HEK293 (cell line): ENCODE results near the gene E2F1.

Experiments
- CTCF ChIA-PET: fragments of 350-600 bp; formaldehyde crosslinking; extraction: SDS; loops from one replicate; lab custom pipeline; 2021; ENCODE audit warnings: antibody characterized with exemption; lab: Yijun Ruan, JAX
- POLR2A ChIA-PET: fragments of 300-600 bp; formaldehyde crosslinking; extraction: SDS; loops from one replicate; lab custom pipeline; 2020; ENCODE audit warnings: antibody characterized with exemption, inconsistent platforms; lab: Yijun Ruan, JAX
- H3K27ac ChIP-seq: fragments of 200-500 bp; sonication (Bioruptor generic); 2 replicates; pipeline ENCODE4 v1.5.1; 2014; ENCODE audit warnings: low read depth, low read length, control low read depth, inconsistent platforms; ENCODE audit errors: extremely low read depth
- H3K36me3 ChIP-seq, 2 experiments: fragments of 200-500 bp in 1 of 2; sonication (Bioruptor generic) in 1 of 2; 1 replicate in 1 of 2; 2 replicates in 1 of 2; pipeline ENCODE4 v1.5.1; 2014 to 2017; ENCODE audit warnings: inconsistent platforms in 2 of 2, low read length in 2 of 2; ENCODE audit not compliant: control insufficient read depth in 2 of 2, insufficient read depth in 1 of 2
- H3K4me1 ChIP-seq: fragments of 200-500 bp; sonication (Bioruptor generic); 2 replicates; pipeline ENCODE4 v1.5.1; 2014; ENCODE audit warnings: mild to moderate bottlenecking, low read length, inconsistent platforms; ENCODE audit not compliant: control insufficient read depth, insufficient read depth
- H3K4me3 ChIP-seq: 2 replicates; pipeline ENCODE4 v1.5.1; 2011; ENCODE audit warnings: low read depth, mild to moderate bottlenecking, control low read depth, low read length, moderate library complexity
- H3K9me3 ChIP-seq: fragments of 200-500 bp; sonication (Bioruptor generic); 2 replicates; pipeline ENCODE4 v1.5.1; 2014; ENCODE audit warnings: low read depth, low read length, inconsistent platforms; ENCODE audit not compliant: control insufficient read depth, insufficient read depth
- CTCF ChIP-seq: fragments of 450-650 bp; formaldehyde crosslinking; IDR thresholded peaks from 2 replicates; pipeline ENCODE4 v1.5.1; 2016; ENCODE audit warnings: missing biosample characterization, missing genetic modification characterization
- ELK4 ChIP-seq: IDR thresholded peaks from 2 replicates; pipeline ENCODE4 v1.6.1; 2011; ENCODE audit warnings: mild to moderate bottlenecking, low read depth, low read length, borderline replicate concordance
- KLF8 ChIP-seq: fragments of 450-650 bp; formaldehyde crosslinking; IDR thresholded peaks from 2 replicates; pipeline ENCODE4 v1.5.1; 2016; ENCODE audit warnings: missing biosample characterization, missing genetic modification characterization
- PRDM1 ChIP-seq: fragments of 450-650 bp; formaldehyde crosslinking; IDR thresholded peaks from 2 replicates; pipeline ENCODE4; 2016; ENCODE audit warnings: missing biosample characterization, missing genetic modification characterization
- SALL2 ChIP-seq: fragments of 450-650 bp; formaldehyde crosslinking; IDR thresholded peaks from 2 replicates; pipeline ENCODE4 v1.5.0; 2017; ENCODE audit warnings: missing biosample characterization, mild to moderate bottlenecking, missing genetic modification characterization, borderline replicate concordance
- YY2 ChIP-seq: fragments of 450-650 bp; formaldehyde crosslinking; IDR thresholded peaks from 2 replicates; pipeline ENCODE4 v1.5.1; 2016; ENCODE audit warnings: missing biosample characterization, missing genetic modification characterization
- ZFP69B ChIP-seq: fragments of 450-650 bp; formaldehyde crosslinking; IDR thresholded peaks from 2 replicates; pipeline ENCODE4 v1.5.1; 2016; ENCODE audit warnings: missing biosample characterization, missing genetic modification characterization
- ZNF112 ChIP-seq: fragments of 450-650 bp; formaldehyde crosslinking; IDR thresholded peaks from 2 replicates; pipeline ENCODE4 v1.5.0; 2017; ENCODE audit warnings: missing biosample characterization, missing genetic modification characterization
- ZNF133 ChIP-seq: fragments of 450-650 bp; formaldehyde crosslinking; IDR thresholded peaks from 2 replicates; pipeline ENCODE4 v1.5.1; 2016; ENCODE audit warnings: missing biosample characterization, missing genetic modification characterization
- ZNF19 ChIP-seq: fragments of 450-650 bp; formaldehyde crosslinking; IDR thresholded peaks from 2 replicates; pipeline ENCODE4; 2016; ENCODE audit warnings: missing biosample characterization, missing genetic modification characterization, low read depth
- ZNF302 ChIP-seq: fragments of 450-650 bp; formaldehyde crosslinking; IDR thresholded peaks from 2 replicates; pipeline ENCODE4 v1.5.1; 2016; ENCODE audit warnings: missing biosample characterization, missing genetic modification characterization, low read depth
- ZNF366 ChIP-seq: fragments of 450-650 bp; formaldehyde crosslinking; conservative IDR thresholded peaks from 2 replicates; pipeline ENCODE4 v1.5.1; 2016; ENCODE audit warnings: missing biosample characterization, missing genetic modification characterization
- ZNF473 ChIP-seq: fragments of 450-650 bp; formaldehyde crosslinking; IDR thresholded peaks from 2 replicates; pipeline ENCODE4 v1.5.1; 2017; ENCODE audit warnings: missing biosample characterization, missing genetic modification characterization
- ZNF558 ChIP-seq: fragments of 450-650 bp; formaldehyde crosslinking; IDR thresholded peaks from 2 replicates; pipeline ENCODE4 v1.5.1; 2016; ENCODE audit warnings: missing biosample characterization, missing genetic modification characterization
- ZNF776 ChIP-seq: fragments of 450-650 bp; formaldehyde crosslinking; IDR thresholded peaks from 2 replicates; pipeline ENCODE4 v1.5.0; 2017; ENCODE audit warnings: missing biosample characterization, missing genetic modification characterization, borderline replicate concordance
- ZNF830 ChIP-seq: fragments of 450-650 bp; IDR thresholded peaks from 2 replicates; pipeline ENCODE4 v1.5.0; 2018; ENCODE audit warnings: missing biosample characterization, missing genetic modification characterization, low read depth, mild to moderate bottlenecking, moderate library complexity
- ZNF843 ChIP-seq: fragments of 450-650 bp; formaldehyde crosslinking; IDR thresholded peaks from 2 replicates; pipeline ENCODE4 v1.5.1; 2016; ENCODE audit warnings: missing biosample characterization, missing genetic modification characterization
- TF ChIP-seq, protein P1 (sequence below): fragments of 450-650 bp; formaldehyde crosslinking; IDR thresholded peaks from 2 replicates; pipeline ENCODE4 v1.5.1; 2016; ENCODE audit warnings: missing biosample characterization, missing genetic modification characterization
- TF ChIP-seq, protein P2 (sequence below): fragments of 450-650 bp; formaldehyde crosslinking; IDR thresholded peaks from 2 replicates; pipeline ENCODE4 v1.5.1; 2016; ENCODE audit warnings: missing biosample characterization, missing genetic modification characterization
- TF ChIP-seq, protein P3 (sequence below): fragments of 450-650 bp; formaldehyde crosslinking; IDR thresholded peaks from 2 replicates; pipeline ENCODE4 v1.5.1; 2017; ENCODE audit warnings: missing biosample characterization, missing genetic modification characterization

The E2F1 gene

DNA sequence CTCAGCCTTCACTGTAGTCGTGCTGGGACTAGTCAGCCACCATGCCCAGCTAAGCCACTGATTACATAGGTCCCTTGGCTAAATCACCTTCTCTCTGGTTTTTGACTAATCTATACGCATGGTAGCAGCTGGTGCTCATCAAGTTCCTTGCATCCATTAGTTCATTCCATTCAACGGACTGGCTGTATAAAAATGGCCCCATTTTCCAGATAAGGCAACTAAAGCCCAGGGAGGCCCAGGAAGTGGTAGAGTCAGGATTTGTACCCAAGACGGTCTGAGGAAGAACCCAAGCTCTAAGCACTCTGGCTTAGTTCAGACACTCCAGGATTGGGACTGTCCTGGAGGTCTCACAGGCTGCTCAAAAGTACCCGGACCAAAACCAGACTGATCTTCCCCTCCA is 4.9 kb downstream of the E2F1 start:
- TF ChIP-seq CTCF (no peak), ZFP69B (tag by site-specific recombination) (no peak), PRDM1 (tag by site-specific recombination) (no peak), ZNF776 (no peak), ZNF473 (tag by site-specific recombination) (no peak), ZNF112 (tag by site-specific recombination) (no peak), ZNF19 (no peak), KLF8 (tag by site-specific recombination) (no peak), SALL2 (tag by site-specific recombination) (no peak), ZNF558 (tag by site-specific recombination) (no peak), YY2 (tag by site-specific recombination) (no peak), ZNF830 (no peak), ZNF843 (tag by site-specific recombination) (no peak), ZNF133 (tag by site-specific recombination) (no peak), ELK4 (no peak), ZNF302 (tag by site-specific recombination) (no peak), ZNF366 (tag by site-specific recombination) (no peak)
- TF ChIP-seq, protein P1, sequence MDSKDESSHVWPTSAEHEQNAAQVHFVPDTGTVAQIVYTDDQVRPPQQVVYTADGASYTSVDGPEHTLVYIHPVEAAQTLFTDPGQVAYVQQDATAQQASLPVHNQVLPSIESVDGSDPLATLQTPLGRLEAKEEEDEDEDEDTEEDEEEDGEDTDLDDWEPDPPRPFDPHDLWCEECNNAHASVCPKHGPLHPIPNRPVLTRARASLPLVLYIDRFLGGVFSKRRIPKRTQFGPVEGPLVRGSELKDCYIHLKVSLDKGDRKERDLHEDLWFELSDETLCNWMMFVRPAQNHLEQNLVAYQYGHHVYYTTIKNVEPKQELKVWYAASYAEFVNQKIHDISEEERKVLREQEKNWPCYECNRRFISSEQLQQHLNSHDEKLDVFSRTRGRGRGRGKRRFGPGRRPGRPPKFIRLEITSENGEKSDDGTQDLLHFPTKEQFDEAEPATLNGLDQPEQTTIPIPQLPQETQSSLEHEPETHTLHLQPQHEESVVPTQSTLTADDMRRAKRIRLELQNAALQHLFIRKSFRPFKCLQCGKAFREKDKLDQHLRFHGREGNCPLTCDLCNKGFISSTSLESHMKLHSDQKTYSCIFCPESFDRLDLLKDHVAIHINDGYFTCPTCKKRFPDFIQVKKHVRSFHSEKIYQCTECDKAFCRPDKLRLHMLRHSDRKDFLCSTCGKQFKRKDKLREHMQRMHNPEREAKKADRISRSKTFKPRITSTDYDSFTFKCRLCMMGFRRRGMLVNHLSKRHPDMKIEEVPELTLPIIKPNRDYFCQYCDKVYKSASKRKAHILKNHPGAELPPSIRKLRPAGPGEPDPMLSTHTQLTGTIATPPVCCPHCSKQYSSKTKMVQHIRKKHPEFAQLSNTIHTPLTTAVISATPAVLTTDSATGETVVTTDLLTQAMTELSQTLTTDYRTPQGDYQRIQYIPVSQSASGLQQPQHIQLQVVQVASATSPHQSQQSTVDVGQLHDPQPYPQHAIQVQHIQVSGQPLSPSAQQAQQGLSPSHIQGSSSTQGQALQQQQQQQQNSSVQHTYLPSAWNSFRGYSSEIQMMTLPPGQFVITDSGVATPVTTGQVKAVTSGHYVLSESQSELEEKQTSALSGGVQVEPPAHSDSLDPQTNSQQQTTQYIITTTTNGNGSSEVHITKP (tag by site-specific recombination) = no peak
- TF ChIP-seq, protein P2, sequence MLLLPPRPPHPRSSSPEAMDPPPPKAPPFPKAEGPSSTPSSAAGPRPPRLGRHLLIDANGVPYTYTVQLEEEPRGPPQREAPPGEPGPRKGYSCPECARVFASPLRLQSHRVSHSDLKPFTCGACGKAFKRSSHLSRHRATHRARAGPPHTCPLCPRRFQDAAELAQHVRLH (tag by site-specific recombination) = no peak
- TF ChIP-seq, protein P3, sequence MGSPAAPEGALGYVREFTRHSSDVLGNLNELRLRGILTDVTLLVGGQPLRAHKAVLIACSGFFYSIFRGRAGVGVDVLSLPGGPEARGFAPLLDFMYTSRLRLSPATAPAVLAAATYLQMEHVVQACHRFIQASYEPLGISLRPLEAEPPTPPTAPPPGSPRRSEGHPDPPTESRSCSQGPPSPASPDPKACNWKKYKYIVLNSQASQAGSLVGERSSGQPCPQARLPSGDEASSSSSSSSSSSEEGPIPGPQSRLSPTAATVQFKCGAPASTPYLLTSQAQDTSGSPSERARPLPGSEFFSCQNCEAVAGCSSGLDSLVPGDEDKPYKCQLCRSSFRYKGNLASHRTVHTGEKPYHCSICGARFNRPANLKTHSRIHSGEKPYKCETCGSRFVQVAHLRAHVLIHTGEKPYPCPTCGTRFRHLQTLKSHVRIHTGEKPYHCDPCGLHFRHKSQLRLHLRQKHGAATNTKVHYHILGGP (tag by site-specific recombination) = no peak
- TF ChIP-seq, all 188 proteins: peak for 0
- H3K9me3 ChIP-seq = no peaks in the 10 kb centered on the region
- H3K4me1 ChIP-seq = peaks cover 9% of the 10 kb centered on the region; the same call in 1 of the 2 replicates
- no peak overlapping the region for H3K4me3 ChIP-seq
- ChIA-PET CTCF (interaction anchor here (0.6 kb wide), 1 partner anchor 14 kb away, joined by 3 read pairs; the partner anchor contains the start of gene ACTL10), POLR2A (interaction anchor here (1.1 kb wide), 1 partner anchor 18 kb away, joined by 3 read pairs; no protein-coding TSS in a partner anchor)
- no peak overlapping the region for H3K27ac ChIP-seq
- peaks cover 13 to 79% of the 10 kb centered on the region in 2 experiments; a peak in 2 of 3 replicates for H3K36me3 ChIP-seq
